NK-92 (cell line): ENCODE data around the gene FAM107A.

Source experiments
- DNase-seq: peaks from one replicate; lab custom pipeline; 2025; ENCODE audit not compliant: unreplicated experiment; lab: John Stamatoyannopoulos, UW

Gene FAM107A

DNA sequence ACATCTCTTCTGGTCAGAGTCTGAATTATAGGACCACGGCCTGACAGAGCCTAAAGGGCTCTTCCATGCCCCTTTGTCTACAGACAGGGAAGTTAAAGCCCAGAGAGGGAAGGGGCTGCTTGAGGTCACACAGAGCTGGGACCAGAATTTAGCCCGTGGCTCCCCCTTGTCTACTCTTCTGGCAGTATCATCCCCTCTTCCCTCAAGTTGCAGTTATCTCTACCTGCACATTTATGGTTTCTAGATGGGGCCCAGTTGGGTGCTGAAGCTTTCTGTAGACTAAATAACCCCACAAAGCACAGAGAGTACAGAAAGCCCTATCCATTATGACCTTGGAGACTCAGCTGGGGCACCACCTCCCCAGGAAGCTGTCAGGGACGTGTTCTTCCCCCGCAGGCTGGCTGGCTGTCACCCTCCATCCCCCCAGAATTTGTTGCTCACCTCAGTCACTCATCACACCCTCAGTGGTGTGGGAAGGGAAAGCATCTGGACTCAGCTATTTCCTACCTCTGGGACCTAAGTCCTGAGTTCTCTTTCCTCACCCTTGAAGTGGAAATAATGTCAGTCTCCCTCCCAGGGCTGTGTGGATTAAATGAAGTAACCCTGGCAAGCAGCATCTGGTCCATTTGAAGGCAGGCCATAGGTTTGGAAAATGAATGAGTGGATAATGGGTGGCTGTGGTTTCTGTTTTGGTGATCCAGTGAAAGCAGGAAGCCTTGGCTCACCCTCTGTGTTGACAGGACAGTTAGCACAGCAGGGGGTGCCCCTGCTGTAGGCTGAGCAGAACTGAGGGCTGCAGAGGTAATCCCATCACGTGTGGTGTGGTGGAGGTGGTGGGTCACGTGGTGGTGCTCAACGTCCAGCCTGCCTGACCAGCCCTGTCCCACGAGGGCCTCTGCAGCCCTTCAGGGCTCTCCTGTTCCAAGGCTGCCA lies 56.5 kb downstream of the FAM107A start:
- no peak for DNase-seq

- DNase-seq = no peak
Observed at GRCh38 chr3:58519668-58520402, 57.4 kb downstream of the FAM107A start.

GRCh38 chr3:58518291-58518789 lies 58.9 kb downstream of the FAM107A start:
- no peak for DNase-seq

DNA sequence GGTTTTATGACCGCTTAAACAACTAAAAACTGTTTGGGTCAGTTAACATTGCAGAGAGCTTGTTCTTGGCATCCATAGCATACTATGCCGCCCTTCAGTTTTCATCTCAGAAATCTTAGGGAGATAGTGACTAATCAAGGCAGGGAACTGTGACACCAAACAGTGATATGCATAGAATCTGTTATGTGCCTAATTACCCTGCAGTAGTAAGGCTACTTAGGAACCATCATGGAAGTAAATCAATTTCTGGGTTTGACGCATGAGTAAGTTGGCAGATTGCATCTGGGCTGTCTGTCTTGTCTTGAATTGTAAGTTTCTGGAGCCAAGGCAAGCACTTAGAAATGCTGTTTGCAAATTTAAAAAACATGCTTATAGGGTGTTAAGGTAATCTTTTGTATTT lies 62.8 kb downstream of the FAM107A start:
- DNase-seq = no peak
